HEK293 (cell line): ENCODE measurements around the gene CAPN1.

ENCODE experiments used
- CTCF ChIP-seq: fragments of 450-650 bp; formaldehyde crosslinking; IDR thresholded peaks from 2 replicates; pipeline ENCODE4 v1.5.1; 2016; ENCODE audit warnings: missing biosample characterization, missing genetic modification characterization
- ZNF138 ChIP-seq: fragments of 450-650 bp; formaldehyde crosslinking; IDR thresholded peaks from 2 replicates; pipeline ENCODE4 v1.5.1; 2016; ENCODE audit warnings: missing biosample characterization, missing genetic modification characterization, borderline replicate concordance
- ZNF292 ChIP-seq: fragments of 450-650 bp; formaldehyde crosslinking; IDR thresholded peaks from 2 replicates; pipeline ENCODE4 v1.5.1; 2016; ENCODE audit warnings: low read depth, missing biosample characterization, missing genetic modification characterization, borderline replicate concordance
- ZNF571 ChIP-seq: fragments of 450-650 bp; formaldehyde crosslinking; IDR thresholded peaks from 2 replicates; pipeline ENCODE4 v1.5.0; 2017; ENCODE audit warnings: missing biosample characterization, missing genetic modification characterization
- ZNF792 ChIP-seq: fragments of 450-650 bp; formaldehyde crosslinking; IDR thresholded peaks from 2 replicates; pipeline ENCODE4 v1.5.1; 2016; ENCODE audit warnings: missing biosample characterization, missing genetic modification characterization
- ZSCAN5A ChIP-seq: fragments of 450-650 bp; formaldehyde crosslinking; IDR thresholded peaks from 2 replicates; pipeline ENCODE4 v1.5.1; 2016; ENCODE audit warnings: missing biosample characterization, missing genetic modification characterization

- TF ChIP-seq ZSCAN5A (tag by site-specific recombination), result no peak
- no peak for TF ChIP-seq ZNF792 (tag by site-specific recombination)
- TF ChIP-seq ZNF571 (tag by site-specific recombination), result no peak
- TF ChIP-seq ZNF138 (tag by site-specific recombination), result no peak
- no peak for TF ChIP-seq CTCF
- TF ChIP-seq ZNF292 (tag by site-specific recombination), result no peak
Measured at GRCh38 chr11:65219930-65220213, 38.1 kb downstream of the CAPN1 start.
